ENCODE data around the gene ZNF555.

Gene ZNF555

DNA sequence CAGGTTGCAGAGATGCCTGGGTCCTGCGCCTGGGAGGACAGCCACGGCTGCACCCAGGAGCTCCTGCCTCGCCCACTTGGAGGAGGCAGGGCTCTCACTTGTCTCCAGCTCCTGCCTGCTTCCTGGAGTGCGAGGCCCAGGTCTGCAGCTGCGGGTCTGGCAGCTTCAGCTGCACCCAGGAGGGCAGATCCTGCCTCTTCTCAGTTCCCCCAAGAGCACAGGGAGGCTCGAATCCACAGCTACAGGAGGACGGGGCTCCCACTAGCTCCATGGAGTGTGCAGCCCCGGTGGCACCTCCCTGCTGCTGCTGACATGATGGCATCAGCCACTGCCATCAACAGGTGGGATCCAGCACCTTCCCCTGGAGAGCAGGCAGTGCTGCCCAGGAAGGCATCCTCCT, 17.1 kb upstream of the ZNF555 start:
- TF ChIP-seq, protein P1, sequence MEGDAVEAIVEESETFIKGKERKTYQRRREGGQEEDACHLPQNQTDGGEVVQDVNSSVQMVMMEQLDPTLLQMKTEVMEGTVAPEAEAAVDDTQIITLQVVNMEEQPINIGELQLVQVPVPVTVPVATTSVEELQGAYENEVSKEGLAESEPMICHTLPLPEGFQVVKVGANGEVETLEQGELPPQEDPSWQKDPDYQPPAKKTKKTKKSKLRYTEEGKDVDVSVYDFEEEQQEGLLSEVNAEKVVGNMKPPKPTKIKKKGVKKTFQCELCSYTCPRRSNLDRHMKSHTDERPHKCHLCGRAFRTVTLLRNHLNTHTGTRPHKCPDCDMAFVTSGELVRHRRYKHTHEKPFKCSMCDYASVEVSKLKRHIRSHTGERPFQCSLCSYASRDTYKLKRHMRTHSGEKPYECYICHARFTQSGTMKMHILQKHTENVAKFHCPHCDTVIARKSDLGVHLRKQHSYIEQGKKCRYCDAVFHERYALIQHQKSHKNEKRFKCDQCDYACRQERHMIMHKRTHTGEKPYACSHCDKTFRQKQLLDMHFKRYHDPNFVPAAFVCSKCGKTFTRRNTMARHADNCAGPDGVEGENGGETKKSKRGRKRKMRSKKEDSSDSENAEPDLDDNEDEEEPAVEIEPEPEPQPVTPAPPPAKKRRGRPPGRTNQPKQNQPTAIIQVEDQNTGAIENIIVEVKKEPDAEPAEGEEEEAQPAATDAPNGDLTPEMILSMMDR (IDR thresholded peaks at IDR 0.05), result no peak

DNA sequence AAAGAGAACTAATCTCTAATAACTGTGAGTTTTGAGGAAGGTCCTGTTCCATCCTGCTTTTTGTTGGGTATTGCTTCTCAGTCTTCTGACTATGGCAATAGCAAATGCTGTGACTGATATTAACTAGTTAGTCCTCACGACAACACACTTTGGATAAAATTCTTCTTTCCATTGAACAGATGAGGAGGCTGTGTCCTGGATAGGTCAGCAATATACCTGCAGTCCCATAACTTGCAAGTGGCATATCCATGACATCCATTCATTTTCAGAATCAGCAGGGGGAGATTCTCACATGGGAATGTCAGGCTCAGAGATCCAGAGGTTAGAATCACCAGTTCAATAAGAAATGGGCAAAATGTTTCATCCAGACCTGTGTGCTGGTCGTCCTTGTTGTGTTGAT, 14.3 kb upstream of the ZNF555 start:
- TF ChIP-seq, protein P1 (IDR thresholded peaks at IDR 0.05), result no peak

DNA sequence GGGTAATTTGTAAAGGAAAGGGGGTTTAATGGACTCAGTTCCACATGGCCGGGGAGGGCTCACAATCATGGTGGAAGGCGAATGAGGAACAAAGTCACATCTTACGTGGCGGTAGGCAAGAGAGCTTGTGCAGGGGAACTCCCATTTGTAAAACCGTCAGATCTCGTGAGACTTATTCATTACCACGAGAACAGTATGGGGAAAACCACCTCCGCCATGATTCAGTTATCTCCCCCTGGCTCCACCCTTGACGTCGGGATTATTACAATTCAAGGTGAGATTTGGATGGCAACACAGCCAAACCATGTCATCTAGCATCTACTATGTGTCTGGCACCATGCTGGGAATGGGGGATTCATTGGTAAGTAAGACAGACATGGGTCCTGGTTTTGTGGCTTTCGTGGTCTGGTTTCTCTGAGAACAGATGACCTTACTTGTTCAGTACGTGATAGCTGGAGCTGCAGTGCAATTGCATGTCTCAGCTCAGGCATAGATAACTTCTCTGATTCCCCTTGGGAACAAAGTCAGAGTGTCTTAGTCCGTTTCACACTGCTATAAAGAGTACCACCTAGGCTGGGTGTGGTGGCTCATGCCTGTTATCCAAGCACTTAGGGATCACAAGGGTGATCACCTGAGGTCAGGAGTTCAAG, 13.3 kb upstream of the ZNF555 start:
- TF ChIP-seq, protein P1 (IDR thresholded peaks at IDR 0.05), result no peak

DNA sequence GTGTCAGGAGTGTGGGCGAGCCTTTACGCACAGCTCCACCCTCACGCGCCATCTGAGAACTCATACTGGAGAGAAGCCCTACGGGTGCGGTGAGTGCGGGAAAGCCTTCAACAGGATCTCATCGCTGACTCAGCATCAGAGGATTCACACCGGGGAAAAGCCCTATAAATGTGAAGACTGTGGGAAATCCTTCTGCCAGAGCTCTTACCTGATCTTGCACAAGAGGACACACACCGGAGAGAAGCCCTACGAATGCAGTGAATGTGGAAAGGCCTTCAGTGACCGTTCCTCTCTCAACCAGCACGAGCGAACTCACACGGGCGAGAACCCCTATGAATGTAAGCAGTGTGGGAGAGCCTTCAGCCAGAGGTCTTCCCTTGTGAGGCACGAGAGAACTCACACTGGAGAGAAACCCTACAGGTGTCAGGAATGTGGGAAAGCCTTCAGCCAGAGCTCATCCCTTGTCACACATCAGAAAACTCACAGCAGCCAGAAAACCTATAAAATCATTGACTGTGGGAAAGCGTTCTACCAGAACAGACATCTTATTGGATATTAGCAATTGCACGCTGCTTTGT, 6.9 kb upstream of the ZNF555 start:
- TF ChIP-seq, protein P1 (IDR thresholded peaks at IDR 0.05), result no peak

DNA sequence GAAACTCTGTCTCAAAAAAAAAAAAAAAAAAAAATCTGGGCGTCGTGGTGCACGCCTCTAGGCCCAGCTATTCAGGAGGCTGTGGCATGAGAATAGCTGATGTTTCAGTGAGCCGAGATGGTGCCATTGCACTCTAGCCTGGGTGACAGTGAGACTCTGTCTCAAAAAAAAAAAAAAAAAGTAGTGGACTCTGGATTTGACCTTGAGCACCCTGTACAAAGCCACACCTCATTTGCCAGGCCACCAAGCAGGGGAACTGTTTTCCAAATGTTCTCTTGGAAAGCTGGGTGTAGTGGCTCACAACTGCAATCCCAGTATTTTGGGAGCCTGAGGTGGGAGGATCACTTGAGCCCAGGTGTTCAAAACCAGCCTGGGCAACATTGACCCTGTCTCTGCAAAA, 3.8 kb upstream of the ZNF555 start:
- TF ChIP-seq, protein P1 (IDR thresholded peaks at IDR 0.05), result no peak

DNA sequence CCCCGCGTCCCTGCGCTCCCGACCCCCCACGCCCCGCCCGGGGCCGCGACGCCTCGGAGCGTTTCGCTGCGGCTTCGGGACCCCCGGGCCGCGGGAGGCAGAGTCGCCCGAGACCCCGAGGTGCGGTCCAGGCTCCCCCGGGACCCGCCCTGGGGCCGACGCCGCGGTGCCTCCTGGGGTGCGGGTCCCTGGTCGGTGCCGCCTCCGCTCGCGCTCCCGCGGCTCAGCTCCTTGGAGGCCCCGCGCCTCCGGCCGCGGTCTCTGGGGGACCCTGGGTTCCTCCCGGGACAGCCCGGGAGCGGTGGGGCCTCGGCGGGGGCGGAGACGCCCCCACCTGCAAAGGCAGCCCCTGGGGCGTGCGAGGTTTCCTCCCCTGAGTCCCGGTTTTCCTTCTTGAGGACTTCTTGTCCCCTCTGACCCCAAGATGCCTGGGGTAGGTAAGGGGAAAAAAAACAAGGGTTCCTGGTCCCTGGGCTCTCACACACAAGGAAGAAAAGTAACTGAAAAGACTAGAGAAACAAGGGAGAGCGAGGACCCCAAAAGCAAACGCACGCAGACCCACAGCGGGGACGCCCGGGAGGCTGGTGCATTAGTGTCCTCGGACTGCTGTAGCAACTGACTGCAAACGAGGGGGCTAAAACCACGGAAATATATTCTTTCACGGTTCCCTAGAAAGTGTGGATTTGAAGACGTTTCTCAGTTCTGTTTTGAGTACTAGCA, 740 bp downstream of the ZNF555 start:
- TF ChIP-seq, protein P1 (IDR thresholded peaks at IDR 0.05), result no peak

DNA sequence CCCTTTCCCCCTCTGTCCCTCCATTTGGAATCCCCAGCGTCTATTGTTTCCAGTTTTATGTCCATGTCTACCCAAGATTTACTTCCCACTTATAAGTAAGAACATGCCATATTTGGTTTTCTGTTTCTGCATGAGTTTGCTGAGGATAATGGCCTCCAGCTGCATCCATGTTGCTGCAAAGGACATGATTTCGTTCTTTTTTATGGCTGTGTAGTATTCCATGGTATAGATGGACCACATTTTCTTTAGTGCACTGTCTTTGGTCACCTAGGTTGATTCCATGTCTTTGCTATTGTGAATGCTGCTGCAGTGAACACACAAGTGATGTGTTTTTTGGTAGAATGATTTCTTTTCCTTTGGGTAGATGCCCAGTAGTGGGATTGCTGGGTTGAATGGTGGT, 3.8 kb downstream of the ZNF555 start:
- TF ChIP-seq, protein P1 (IDR thresholded peaks at IDR 0.05), result no peak
